Sigmoid colon (tissue), 4 donors: ENCODE data around the gene CTSE.

Experiments
- CTCF ChIP-seq, 4 experiments: fragments of 450-650 bp in 3 of 4; fragments of 200-600 bp in 1 of 4; IDR thresholded peaks; one replicate each; pipeline ENCODE4 v1.5.1; 2016 to 2019; ENCODE audit warnings: antibody characterized with exemption in 4 of 4, mild to moderate bottlenecking in 3 of 4, moderate library complexity in 2 of 4
- POLR2AphosphoS5 ChIP-seq, 4 donors: sonication (generic); formaldehyde crosslinking; IDR thresholded peaks; one replicate each; pipeline ENCODE4 v1.6.1; 2017; ENCODE audit warnings: antibody characterized with exemption in 4 of 4

GRCh38 chr1:206001476-206001888 is 22.2 kb downstream of the CTSE start:
- TF ChIP-seq CTCF (IDR thresholded peaks at IDR 0.05) (no peak), POLR2AphosphoS5 (IDR thresholded peaks at IDR 0.05) (peak in 2 of 4 donors; percentile 6 to 64)
